ENCODE measurements around the gene LIPI.
"Not testable (repeated sequence)": the region's sequence is repeated elsewhere in the genome, so short reads cannot be mapped to it uniquely, and the experiment has no call there.

LIPI gene

DNA sequence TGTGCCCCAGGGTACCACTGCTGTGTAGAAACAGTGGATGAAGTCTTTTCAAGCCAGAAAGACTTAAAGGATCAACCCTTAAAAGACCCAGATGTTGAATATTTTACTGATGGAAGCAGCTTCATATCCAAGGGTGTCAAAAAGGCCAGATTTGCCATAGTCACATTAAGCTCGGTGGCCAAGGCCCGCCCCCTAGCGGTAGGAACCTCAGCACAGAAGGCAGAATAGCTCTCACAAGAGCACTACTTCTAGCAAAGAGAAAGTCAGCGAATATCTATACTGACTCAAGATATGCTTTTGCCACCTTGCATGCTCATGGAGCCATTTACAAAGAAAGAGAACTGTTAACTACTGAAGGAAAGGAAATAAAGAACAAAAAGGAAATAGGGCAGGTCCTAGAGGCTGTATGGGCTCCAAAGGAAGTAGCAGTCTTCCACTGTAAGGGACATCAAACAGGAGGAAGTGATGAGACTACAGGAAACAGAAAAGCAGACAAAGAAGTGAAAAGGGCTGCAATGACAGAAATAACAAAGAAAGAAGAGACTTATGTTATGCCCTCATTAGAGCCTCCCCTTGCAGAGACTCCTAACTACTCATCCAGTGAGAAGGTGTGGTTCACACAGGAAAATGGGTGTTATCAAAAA, 90.5 kb downstream of the LIPI start:
- FAIRE-seq = peak; percentile 70

DNA sequence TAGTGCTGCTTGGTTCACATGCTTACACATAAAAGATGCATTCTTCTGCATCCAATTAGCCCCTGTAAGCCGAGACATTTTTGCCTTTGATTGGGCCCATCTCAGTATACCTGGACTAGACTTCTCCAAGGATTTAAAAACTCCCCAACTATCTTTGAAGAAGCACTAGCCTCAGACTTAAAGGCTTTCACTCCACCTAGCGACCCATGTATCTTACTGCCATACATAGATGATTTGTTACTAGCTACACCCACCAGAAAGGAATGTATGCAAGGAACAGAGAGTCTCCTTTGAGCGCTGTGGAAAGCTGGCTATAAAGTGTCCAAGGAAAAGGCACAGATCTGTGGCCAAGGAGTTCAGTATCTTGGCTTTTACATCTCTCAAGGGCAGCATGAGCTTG, 91.7 kb downstream of the LIPI start:
- DNase-seq (ENCODE audit: extremely low spot score, insufficient read length, low read depth) (no peak), FAIRE-seq (no peak)

More for the DNA sequence above, 90.5 kb downstream of the LIPI start:
- no peak for DNase-seq (ENCODE audit: extremely low spot score, insufficient read length, low read depth)

DNA sequence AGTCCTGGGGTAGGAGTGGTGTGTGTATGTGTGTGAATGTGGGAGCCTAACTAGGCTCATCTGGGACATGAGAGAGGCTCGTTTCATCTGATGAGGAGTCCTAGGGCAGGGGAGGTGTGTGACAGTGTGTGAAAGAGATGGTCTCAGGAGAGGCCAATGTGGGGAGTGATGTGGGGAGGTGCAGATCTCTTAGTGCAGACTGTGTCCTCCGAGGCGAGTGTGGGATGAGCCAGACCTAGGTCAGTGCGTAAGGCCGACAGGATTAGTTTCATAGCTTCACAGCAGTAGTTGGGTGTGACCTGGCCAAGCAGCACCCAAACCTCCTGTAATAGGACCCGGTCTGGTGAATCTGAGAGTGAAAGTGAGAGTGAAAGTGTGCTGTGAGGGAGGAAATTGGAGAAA, 94.7 kb downstream of the LIPI start:
- FAIRE-seq = peak; percentile 77

DNA sequence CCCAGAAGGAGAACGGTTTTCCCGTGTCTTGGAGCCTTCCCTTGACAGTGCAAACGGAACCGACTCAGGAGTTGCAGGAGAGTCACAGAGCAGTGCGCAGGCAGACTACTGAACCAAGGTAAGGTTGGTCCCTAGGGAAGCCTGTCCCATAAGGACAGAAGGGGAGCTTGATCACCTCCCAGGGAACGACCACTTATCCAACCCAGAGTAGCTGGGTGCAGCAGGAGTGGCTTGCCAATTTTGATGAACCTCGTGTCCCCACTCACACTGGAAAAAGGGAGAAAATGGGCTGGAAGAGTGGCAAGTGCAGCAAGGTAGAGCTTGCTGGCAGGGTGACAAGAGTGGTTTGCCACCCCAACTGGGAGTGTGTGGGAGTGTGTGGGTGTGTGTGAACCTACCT, 95.1 kb downstream of the LIPI start:
- FAIRE-seq (no peak), DNase-seq (ENCODE audit: extremely low spot score, insufficient read length, low read depth) (no peak)

More for the DNA sequence above, 94.7 kb downstream of the LIPI start:
- peak; percentile 17 for DNase-seq (ENCODE audit: extremely low spot score, insufficient read length, low read depth)

DNA sequence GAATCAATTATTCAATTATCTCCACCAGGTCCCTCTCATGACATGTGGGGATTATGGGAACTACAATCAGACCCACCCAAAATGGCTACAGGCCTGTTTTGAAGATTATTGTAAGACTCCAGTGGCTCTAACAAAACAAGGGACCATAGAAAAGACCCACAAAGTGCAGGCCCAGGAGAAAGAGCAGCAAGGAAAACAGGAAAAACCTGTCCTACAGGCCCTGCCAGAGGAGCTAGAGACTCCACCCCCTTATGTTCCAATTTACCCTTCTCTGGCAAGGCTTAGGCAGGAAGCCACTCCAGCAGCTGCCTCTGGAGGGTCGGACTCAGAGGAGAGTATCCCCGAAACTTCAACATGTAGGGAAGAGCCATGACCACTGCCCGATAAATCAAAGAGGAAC, 96.5 kb downstream of the LIPI start:
- FAIRE-seq = no peak
- no peak for DNase-seq (ENCODE audit: extremely low spot score, insufficient read length, low read depth)

DNA sequence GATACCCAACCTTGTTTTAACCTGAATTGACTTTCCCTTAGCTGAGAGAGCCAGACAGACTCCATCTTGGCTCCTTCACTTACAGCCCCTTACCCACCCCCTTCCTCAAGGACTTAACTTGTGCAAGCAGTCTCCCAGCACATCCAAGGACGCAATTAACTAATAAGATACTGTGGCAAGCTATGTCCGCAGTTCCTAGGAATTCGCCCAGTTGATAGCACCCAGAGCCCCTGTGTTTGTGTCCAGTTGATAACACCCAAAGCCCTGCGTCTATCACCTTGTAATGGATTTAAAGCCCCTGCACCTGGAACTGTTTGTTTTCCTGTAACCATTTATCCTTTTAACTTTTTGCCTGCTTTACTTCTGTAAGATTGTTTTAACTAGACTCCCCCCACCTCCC, 106.2 kb downstream of the LIPI start:
- not testable (repeated sequence) for DNase-seq (ENCODE audit: extremely low spot score, insufficient read length, low read depth); FAIRE-seq

DNA sequence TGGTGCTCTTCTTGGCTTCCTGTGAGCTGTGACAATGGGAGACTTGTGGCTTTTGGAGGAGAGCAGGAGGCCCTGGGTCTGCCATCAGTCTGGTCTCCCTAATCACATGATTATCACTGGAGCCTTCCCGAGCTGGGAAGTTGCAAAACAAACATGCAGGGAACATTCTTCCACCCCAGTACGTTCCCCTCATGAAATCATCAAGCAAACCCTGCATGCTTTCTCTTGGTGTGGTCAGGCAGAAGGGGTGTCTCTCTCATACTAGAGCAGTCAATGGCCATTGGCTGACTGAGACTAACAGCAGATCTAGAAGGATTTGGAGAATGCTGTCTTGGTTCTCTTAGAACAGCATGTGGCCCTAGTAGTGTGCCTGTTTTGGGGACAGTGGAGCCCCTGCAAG, 111.2 kb downstream of the LIPI start:
- no peak for FAIRE-seq
- no peak for DNase-seq (ENCODE audit: extremely low spot score, insufficient read length, low read depth)

DNA sequence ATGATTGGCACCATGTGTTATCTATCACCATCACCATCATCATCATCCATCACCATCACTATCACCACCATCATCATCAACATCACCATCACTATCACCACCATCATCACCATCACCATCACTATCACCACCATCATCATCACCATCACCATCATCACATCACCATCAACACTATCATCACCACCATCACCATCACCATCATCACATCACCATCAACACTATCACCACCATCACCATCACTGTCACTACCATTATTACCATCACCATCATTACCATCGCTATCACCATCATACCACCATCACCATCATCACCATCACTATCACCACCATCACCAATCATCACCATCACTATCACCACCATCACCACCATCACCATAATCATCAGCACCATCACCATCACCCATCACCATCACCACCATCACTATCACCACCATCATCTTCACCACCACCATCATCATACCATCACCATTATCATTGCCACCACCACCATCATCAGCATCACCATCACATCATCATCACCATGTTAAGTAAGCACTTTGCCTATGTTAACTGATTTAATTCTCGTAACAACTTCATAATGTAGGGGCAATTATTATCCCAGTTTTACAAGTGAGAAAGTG, 112.8 kb downstream of the LIPI start:
- no peak for FAIRE-seq

DNA sequence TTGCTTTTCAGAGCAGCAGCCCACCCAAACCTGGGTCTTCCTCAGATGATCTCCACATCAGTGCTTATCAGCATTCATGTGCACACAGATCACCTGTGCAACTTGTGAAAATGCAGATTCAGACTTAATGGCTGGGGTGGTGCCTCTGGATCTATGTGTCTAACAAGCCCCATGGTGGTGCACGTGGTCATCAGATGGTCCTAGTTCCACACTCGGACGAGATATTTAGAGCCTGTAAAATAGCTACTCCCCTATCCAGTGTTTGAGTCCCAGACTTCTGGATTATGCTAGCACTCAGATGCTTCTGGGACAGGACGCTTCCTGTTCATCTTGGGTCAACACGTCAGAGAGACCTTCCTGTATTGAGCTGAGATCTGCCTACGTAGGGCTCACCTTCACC, 114.2 kb downstream of the LIPI start:
- no peak for DNase-seq (ENCODE audit: extremely low spot score, insufficient read length, low read depth)
- FAIRE-seq = no peak

More for the DNA sequence above, 112.8 kb downstream of the LIPI start:
- no peak for DNase-seq (ENCODE audit: extremely low spot score, insufficient read length, low read depth)

DNA sequence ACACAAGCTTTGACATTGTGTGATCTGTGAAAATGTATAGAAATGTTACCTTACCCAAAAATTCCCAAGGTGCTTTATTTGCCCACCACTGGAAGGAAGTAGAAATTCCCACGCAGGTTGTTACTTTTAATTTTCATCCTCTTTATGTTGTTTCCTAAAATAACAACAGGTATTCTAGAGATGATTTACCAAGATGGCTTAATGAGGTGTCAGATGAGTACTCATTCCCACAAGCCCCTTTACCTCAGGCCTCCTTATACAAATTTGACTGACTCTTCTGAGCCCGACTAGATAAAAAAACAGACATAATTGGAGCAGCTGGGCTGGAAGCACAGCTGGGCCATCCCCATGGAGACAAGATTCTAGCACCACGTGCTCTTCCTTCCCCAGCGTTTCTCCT, 114.6 kb downstream of the LIPI start:
- FAIRE-seq = no peak

DNA sequence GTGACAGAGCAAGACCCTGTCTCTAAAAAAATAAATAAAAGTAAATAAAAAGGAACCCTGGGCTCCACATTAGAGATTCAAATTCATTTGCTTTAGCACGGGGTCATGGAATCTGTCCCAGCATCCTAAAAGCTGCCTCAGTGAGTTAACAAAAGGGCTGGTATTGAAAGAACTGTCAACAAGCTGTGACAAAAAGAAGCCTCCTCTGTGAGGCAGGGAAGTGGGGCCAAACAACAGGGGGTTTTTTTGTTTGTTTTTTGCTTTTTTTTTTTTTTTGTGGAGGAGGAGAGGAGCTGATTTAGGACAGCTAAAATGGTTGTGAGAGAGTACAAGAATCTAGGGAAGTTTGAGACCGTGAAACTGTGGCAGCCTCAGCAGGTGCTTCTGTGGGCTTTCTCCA, 115.7 kb downstream of the LIPI start:
- DNase-seq (ENCODE audit: extremely low spot score, insufficient read length, low read depth) (no peak), FAIRE-seq (no peak)

More for the DNA sequence above, 114.6 kb downstream of the LIPI start:
- DNase-seq (ENCODE audit: extremely low spot score, insufficient read length, low read depth) = no peak

DNA sequence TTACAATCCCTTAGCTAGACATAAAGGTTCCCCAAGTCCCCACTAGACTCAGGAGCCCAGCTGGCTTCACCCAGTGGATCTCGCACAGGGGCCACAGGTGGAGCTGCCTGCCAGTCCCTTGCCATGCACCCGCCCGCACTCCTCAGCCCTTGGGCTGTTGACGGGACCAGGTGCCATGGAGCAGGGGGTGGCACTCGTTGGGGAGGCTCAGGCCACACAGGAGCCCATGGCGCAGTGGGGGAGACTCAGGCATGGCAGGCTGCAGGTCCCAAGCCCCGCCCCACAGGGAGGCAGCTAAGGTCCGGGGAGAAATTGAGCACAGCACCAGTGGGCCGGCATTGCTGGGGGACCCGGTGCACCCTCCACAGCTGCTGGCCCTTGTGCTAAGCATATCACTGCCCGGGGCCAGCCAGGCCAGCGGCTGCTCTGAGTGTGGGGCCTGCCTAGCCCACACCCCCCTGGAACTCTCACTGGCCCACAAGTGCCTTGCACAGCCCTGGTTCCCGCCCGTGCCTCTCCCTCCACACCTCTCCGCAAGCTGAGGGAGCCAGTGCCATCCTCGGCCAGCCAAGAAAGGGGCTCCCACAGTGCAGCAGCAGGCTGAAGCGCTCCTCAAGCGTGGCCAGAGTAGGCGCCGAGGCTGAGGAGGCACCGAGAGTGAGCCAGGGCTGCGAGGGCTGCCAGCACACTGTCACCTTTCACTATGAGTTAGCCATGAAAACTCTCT, 117.8 kb downstream of the LIPI start:
- DNase-seq (ENCODE audit: extremely low spot score, insufficient read length, low read depth) = no peak
- FAIRE-seq = no peak

DNA sequence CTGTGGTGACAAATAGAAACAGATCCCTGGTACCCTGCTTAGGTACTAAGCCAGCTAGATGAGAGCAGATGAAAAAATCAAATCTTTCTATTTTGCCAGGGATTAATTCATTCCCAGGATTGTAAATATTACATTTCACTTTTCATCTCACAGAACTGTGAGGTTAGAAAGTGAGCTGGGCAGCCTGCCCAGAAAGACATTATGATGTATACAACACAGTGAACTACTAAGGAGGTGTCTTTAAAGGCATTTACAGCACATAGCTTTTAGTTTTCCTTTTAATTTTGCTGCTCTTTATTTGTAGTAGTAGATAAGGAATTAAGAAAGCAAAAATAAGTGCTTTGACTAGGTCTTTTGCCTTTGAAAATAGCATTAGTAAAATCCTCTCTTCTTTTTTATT, 120.6 kb downstream of the LIPI start:
- FAIRE-seq = not testable (repeated sequence)

DNA sequence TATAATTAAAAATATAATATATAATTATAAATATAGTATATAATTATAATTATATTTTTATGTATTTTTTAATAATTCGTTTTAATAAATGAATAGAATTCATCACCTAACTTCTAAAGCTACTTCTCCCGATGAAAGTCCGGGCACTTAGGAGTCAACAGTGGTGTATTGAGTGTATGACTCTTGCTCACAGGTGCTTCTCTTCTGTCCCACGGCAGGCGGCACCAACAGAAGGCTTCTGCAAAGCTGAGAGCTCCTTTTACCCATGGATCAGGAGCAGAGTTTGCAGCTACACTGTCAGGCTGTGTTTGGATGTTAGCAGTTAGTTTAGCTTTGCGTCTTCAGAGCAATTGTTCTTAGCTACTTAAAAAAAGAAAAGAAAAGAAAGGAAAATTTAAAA, 122.4 kb downstream of the LIPI start:
- no peak for DNase-seq (ENCODE audit: extremely low spot score, insufficient read length, low read depth)
- FAIRE-seq = no peak

More for the DNA sequence above, 120.6 kb downstream of the LIPI start:
- DNase-seq (ENCODE audit: extremely low spot score, insufficient read length, low read depth) = not testable (repeated sequence)

DNA sequence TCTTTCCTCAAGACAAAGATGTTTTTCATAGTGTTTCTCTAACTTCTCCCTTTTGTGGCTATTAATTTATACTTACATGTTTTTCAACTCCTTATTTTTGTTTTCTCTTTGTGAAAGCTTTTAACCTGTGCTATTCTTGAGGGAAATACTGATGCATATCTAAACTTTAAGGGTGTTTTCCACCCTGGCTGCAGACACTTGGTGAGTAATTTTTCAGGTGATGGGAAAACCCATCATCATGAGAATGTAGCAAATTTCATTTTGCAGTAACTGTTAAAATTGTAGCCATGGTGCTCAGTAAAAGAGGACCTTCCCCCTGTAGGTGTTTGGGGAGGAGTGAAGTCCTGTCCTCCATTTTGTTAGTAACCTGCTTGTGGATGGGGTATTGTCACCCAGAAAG, 124.2 kb downstream of the LIPI start:
- FAIRE-seq (peak; percentile 48), DNase-seq (ENCODE audit: extremely low spot score, insufficient read length, low read depth) (no peak)

DNA sequence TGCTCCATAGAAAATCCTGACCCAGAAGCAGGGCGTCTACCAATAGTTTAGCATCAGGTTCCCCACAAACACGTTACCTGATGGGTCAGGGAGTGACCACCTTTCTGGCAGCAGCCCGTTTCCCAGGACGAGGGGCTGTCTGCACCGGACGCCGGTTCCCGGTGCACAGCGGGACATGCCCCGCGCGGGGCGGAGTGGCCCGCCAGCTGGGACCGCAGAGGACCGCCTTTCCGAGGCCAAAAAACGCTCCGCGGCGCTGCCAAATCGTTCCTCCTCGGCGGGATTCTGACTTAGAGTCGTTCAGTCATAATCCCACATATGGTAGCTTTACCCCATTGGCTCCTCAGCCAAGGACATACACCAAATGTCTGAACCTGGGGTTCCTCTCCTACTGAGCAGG, 126.1 kb downstream of the LIPI start:
- FAIRE-seq = no peak
- no peak for DNase-seq (ENCODE audit: extremely low spot score, insufficient read length, low read depth)

DNA sequence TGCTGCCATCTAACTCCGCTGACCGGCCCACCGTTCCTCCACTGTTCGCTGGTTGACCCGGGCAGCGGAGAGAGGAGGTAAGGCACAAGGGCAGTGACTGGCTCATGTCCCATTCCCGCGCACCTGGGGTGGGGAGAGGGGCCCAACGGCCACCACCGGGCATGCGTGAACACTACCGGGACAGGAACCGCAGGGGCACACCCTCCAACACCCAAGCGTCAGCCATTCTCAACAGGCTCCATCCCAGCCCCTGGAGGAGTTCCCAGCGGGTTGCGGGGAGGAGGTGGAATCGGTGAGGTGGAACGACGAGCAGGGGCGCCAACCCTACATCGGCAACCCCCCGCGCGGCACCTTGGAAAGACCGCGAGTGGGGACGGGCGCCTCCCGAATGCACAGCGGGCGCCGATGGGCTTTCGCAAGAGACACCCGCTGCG, 126.7 kb downstream of the LIPI start:
- FAIRE-seq (no peak), DNase-seq (ENCODE audit: extremely low spot score, insufficient read length, low read depth) (no peak)

DNA sequence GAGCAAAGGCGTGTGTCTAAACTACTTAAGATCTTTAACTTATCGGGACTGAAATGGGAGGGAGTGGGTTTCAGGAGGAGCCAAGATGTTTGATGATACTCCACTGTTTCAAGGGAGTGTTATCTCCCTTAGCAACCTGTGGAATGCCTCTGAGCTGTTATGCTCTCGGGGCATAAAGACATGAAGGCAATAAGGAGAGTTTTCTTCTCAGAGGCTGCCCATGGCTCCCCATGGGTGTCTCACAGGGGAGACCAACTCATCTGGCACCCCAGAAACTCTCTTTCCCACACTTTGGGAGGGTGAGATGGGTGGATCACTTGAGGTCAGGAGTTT, 130.0 kb downstream of the LIPI start:
- DNase-seq (ENCODE audit: extremely low spot score, insufficient read length, low read depth) (no peak), FAIRE-seq (no peak)

DNA sequence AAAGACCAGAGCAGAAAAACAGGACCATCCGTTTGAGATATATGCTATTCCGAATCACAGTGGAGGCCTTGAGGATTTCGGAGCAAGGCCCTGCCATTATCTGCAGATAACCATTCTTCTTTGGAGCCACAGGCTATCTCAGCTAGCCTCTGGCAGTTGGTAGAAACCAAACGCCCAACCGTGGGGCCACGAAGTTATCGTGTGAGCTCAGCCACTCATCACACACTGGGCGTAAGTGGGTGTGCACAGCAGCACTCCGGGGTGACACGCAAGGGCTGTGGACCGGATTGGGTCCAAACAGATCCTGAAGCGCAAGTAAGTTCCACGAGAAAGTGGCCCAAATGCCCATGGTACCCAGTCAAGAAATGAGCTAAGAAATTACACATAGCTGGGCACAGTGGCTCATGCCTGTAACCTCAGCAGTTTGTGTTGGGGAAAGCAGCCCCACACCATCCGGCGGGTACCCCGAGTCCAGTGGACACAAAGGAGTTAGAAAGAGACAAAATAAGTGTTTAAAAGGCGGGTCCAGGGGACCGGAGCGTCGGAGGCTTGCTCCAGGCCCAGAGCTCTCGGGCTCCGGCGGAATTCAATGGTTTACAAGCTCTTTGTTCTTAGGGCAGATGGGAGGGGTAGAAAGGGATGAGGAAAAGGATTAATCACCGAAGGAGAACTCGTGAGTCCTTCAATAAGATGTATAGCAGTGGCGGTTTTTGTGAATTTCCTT, 130.6 kb downstream of the LIPI start:
- FAIRE-seq = no peak
- DNase-seq (ENCODE audit: extremely low spot score, insufficient read length, low read depth) = no peak

DNA sequence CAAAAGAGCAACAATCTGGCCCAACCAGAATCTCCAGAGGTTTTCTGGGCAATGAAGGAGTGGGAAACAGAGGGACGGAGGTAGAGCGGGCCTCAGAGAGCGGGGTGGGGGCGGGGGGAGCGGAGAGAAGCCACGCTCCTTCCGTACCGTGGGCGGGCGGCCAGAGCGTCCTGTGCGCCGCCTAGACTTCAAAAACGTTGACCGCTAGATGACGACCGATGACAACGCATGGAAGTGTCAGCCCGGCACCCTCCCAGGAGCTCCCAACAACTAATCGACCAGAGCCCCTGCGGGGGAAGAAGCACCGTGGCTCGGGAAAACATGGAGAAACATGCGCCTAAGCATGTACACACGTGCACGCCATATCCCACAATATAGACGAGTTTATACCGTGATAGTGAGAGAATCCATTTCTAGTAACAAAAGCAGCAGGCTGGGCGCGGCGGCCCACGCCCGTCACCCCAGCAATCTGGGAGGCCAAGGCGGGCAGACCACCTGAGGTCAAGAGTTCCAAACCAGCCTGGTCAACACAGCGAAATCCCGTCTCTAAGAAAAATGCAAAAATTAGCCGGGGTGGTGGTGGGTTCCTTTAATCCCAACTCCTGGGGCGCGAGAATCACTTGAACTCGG, 131.9 kb downstream of the LIPI start:
- DNase-seq (ENCODE audit: extremely low spot score, insufficient read length, low read depth) (no peak), FAIRE-seq (no peak)

Data from GM18507 (cell line).